Activated T-cell treated with anti-CD3 and anti-CD28 coated beads, Interleukin-2, amount 50 U/mL, for 72 hours (primary cell): ENCODE results near the gene RASA3. TPM values are rescaled to one million over a fixed set of nuclear protein-coding genes. Genes with fewer than 3 reads are reported as not detected.

Experiments used
- ATAC-seq, 2 donors: fragments of 150-1000 bp; cut with Tn5 transposase; replicated peaks in 1 of 2; 2 replicates each; pipeline ENCODE4 v1.10.0; 2021; ENCODE audit warnings: moderate library complexity in 2 of 2, mild to moderate bottlenecking in 1 of 2
- DNase-seq, 2 donors: peaks; one replicate each; pipeline ENCODE4 v3.0.0; 2021 to 2022; ENCODE audit warnings: mixed read lengths in 1 of 2
- H3K27ac Mint-ChIP-seq: one replicate; pipeline ENCODE4 v1.8.0; 2022; ENCODE audit warnings: mild to moderate bottlenecking, moderate library complexity, mixed read lengths
- H3K27me3 Mint-ChIP-seq: one replicate; pipeline ENCODE4 v1.8.0; 2022; ENCODE audit warnings: low read depth, mixed read lengths
- H3K36me3 Mint-ChIP-seq, 2 donors: one replicate each; pipeline ENCODE4 v1.8.0; 2022; ENCODE audit warnings: mixed read lengths in 2 of 2, mild to moderate bottlenecking in 1 of 2; ENCODE audit not compliant: insufficient read depth in 2 of 2
- H3K4me1 Mint-ChIP-seq: one replicate; pipeline ENCODE4 v1.8.0; 2022; ENCODE audit warnings: low read depth, mixed read lengths
- H3K4me3 Mint-ChIP-seq, 2 donors: one replicate each; pipeline ENCODE4 v1.8.0; 2022; ENCODE audit warnings: mild to moderate bottlenecking in 2 of 2, mixed read lengths in 2 of 2, moderate library complexity in 2 of 2
- H3K9me3 Mint-ChIP-seq, 2 donors: one replicate each; pipeline ENCODE4 v1.8.0; 2022; ENCODE audit warnings: mixed read lengths in 2 of 2
- total RNA-seq, 2 donors: library from RNA; stranded (reverse); gene quantifications; one replicate each; pipeline ENCODE4 v1.2.3, GENCODE V29; 2022

The RASA3 gene
- total RNA-seq, 2 donors from 2014 or later, result 39.2 to 48.9 TPM

DNA sequence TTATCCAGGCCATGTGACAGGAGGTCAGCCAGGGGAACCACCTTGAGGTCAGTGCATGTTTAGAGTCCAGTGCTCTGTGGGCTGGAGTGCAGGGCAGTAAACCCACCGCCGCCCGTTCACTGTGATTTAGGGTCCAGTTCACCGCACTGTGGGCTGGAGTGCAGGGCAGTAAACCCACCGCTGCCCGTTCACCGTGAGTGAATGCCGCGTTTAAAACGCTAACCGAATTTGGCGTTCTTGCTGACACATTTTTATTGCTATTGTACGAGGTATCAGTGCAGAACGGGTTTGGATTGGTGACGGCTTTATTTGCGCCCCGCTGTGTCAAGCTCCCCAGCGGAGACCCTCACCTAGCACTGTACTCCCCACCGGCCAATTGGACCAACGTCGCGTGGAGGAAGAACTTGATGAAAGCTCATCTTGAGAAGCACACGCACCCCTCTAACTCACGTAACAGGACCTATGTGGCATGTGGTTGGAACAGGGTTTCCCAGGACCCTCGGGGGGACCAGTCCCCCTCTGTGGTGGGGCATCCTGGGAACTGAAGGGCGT is 186.5 kb downstream of the RASA3 start:
- ATAC-seq (no peak), DNase-seq (no peak)
- H3K36me3 Mint-ChIP-seq, result no peaks in the 10 kb centered on the region
- H3K4me1 Mint-ChIP-seq, result peaks cover 6% of the 10 kb centered on the region
- H3K27me3 Mint-ChIP-seq, result no peaks in the 10 kb centered on the region
- no peak overlapping the region for H3K27ac Mint-ChIP-seq
- no peaks in the 10 kb centered on the region for H3K9me3 Mint-ChIP-seq
- H3K4me3 Mint-ChIP-seq, result no peak overlapping the region

- ATAC-seq, result no peak
Measured at GRCh38 chr13:113943821-113944565, 188.4 kb downstream of the RASA3 start.

DNA sequence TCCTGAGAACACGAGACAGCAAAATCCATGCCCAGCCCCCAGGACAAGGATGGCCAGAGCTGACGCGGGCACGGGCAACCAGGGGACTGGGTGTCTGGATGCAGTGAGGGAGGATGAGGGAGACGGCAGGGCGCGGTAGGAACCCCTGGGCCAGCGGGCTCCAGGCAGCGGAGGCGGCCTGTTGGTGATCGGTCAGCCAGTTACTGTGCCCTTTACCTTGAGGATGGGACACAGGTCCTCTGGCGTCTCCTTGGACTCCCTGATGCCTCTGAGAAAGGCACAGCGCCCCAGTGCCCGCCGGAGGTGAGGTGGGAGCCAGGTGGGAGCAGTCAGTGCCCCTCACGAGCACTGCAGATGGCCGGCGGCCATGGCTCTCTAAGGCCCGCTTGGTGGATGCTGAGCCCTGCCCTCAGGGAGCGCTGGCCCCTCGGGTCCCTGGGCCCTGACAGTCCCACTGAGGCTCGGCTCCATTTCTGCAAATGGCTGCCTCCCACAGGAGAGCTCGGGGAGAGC is 189.8 kb downstream of the RASA3 start:
- H3K9me3 Mint-ChIP-seq, result no peaks in the 10 kb centered on the region
- no peak overlapping the region for H3K27ac Mint-ChIP-seq
- H3K27me3 Mint-ChIP-seq, result no peaks in the 10 kb centered on the region
- ATAC-seq (no peak), DNase-seq (no peak)
- H3K4me1 Mint-ChIP-seq, result peaks cover 2% of the 10 kb centered on the region
- H3K4me3 Mint-ChIP-seq, result no peak overlapping the region
- no peaks in the 10 kb centered on the region for H3K36me3 Mint-ChIP-seq

More at GRCh38 chr13:113943821-113944565, 188.4 kb downstream of the RASA3 start:
- Mint-ChIP-seq H3K27ac (no peak overlapping the region), H3K4me1 (peaks cover 6% of the 10 kb centered on the region), H3K4me3 (no peak overlapping the region), H3K36me3 (no peaks in the 10 kb centered on the region), H3K27me3 (no peaks in the 10 kb centered on the region), H3K9me3 (no peaks in the 10 kb centered on the region)
- no peak for DNase-seq

GRCh38 chr13:113941571-113942191 is 190.7 kb downstream of the RASA3 start:
- H3K4me1 Mint-ChIP-seq, result no peaks in the 10 kb centered on the region

DNA sequence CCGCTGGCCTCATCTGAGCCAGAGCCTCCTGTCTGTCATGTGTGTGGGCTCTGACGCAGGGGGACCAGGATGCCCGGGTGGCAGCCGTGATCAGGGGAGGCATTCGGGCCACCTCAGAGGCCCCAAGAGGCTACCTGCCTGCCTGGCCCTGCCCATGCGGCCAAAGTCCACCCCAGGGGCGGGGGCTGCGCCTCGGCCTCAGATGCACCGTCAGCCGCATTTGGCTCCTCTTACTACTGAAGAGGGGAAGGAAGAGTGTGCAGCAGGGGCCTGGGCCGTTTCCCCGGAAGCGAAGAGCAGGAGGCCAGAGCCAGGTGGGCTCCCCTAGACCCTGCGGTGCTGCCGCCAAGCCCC is 192.5 kb downstream of the RASA3 start:
- Mint-ChIP-seq H3K9me3 (no peaks in the 10 kb centered on the region), H3K27me3 (no peaks in the 10 kb centered on the region), H3K4me1 (no peaks in the 10 kb centered on the region), H3K27ac (no peak overlapping the region), H3K4me3 (no peak overlapping the region), H3K36me3 (no peaks in the 10 kb centered on the region)
- DNase-seq (no peak), ATAC-seq (no peak)

More at GRCh38 chr13:113941571-113942191, 190.7 kb downstream of the RASA3 start:
- Mint-ChIP-seq H3K27me3 (no peaks in the 10 kb centered on the region), H3K27ac (no peak overlapping the region), H3K4me3 (no peak overlapping the region), H3K9me3 (no peaks in the 10 kb centered on the region), H3K36me3 (no peaks in the 10 kb centered on the region)
- ATAC-seq (peak in 1 of 2 donors; percentile 15), DNase-seq (no peak)

- DNase-seq (no peak), ATAC-seq (no peak)
- Mint-ChIP-seq H3K36me3 (no peaks in the 10 kb centered on the region), H3K4me3 (no peak overlapping the region), H3K9me3 (no peaks in the 10 kb centered on the region), H3K4me1 (no peaks in the 10 kb centered on the region), H3K27ac (no peak overlapping the region), H3K27me3 (no peaks in the 10 kb centered on the region)
Measured at GRCh38 chr13:113939129-113939943, 193.1 kb downstream of the RASA3 start.

GRCh38 chr13:113938716-113939115 is 193.7 kb downstream of the RASA3 start:
- H3K4me1 Mint-ChIP-seq, result no peaks in the 10 kb centered on the region

GRCh38 chr13:113938246-113938645 is 194.2 kb downstream of the RASA3 start:
- Mint-ChIP-seq H3K9me3 (no peaks in the 10 kb centered on the region), H3K4me1 (no peaks in the 10 kb centered on the region), H3K36me3 (no peaks in the 10 kb centered on the region), H3K27me3 (peaks cover 2% of the 10 kb centered on the region), H3K27ac (no peak overlapping the region), H3K4me3 (no peak overlapping the region)
- ATAC-seq (no peak), DNase-seq (no peak)

More at GRCh38 chr13:113938716-113939115, 193.7 kb downstream of the RASA3 start:
- H3K4me3 Mint-ChIP-seq, result no peak overlapping the region
- ATAC-seq, result no peak
- H3K9me3 Mint-ChIP-seq, result no peaks in the 10 kb centered on the region
- H3K27me3 Mint-ChIP-seq, result no peaks in the 10 kb centered on the region
- no peaks in the 10 kb centered on the region for H3K36me3 Mint-ChIP-seq
- H3K27ac Mint-ChIP-seq, result no peak overlapping the region
- no peak for DNase-seq

GRCh38 chr13:113937527-113938180 is 194.8 kb downstream of the RASA3 start:
- Mint-ChIP-seq H3K4me1 (no peaks in the 10 kb centered on the region), H3K4me3 (no peak overlapping the region), H3K27me3 (peaks cover 8% of the 10 kb centered on the region), H3K36me3 (no peaks in the 10 kb centered on the region), H3K27ac (no peak overlapping the region), H3K9me3 (no peaks in the 10 kb centered on the region)
- no peak for ATAC-seq
- DNase-seq, result no peak

GRCh38 chr13:113937073-113937472 is 195.3 kb downstream of the RASA3 start:
- ATAC-seq (no peak), DNase-seq (no peak)
- H3K27ac Mint-ChIP-seq, result no peak overlapping the region
- no peaks in the 10 kb centered on the region for H3K9me3 Mint-ChIP-seq
- H3K4me1 Mint-ChIP-seq, result peaks cover 1% of the 10 kb centered on the region
- H3K36me3 Mint-ChIP-seq, result no peaks in the 10 kb centered on the region
- peaks cover 14% of the 10 kb centered on the region for H3K27me3 Mint-ChIP-seq
- no peak overlapping the region for H3K4me3 Mint-ChIP-seq

DNA sequence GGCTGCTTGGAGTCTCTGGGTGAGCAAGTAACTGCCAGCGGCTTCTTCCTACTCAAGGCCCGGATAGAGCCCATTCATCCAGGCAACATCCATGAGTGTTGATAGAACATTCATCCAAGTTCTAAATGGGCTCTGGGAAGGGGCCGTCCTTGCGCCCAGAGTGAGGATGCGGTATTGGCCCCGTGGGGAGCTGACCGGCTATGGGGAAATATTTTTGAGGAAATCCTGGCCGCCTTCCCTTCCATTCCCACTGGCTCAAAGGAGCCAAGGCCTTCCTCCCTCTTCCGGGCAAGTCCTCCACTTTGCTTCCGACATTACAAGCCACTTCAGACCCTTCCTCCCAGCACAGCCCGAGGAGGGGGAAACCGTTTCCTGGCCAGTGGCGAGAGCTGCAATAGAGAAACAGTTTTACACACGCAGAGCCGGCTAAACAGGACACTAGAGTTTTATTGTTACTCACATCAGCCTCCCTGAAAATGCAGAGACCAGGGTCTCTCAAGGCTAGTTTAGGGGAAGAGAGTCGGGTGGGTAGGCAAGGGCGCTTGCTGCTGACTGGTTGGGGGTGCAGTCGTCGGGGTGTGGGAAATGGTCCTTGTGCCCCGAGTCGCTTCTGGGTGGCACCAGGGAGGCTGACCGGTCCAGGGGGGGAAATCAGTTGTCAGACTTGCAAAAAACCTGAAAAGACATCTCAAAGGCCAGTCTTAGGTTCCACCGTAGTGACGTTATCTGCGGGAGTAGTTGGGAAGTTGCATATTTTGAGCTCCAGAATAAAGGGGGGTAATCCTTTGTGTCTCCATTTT is 196.1 kb downstream of the RASA3 start:
- H3K27ac Mint-ChIP-seq, result no peak overlapping the region

More for the DNA sequence above, 196.1 kb downstream of the RASA3 start:
- Mint-ChIP-seq H3K36me3 (no peaks in the 10 kb centered on the region), H3K9me3 (no peaks in the 10 kb centered on the region), H3K27me3 (peaks cover 14% of the 10 kb centered on the region), H3K4me3 (no peak overlapping the region), H3K4me1 (peaks cover 8% of the 10 kb centered on the region)
- DNase-seq (no peak), ATAC-seq (no peak)
